HG03565 (cell line): ENCODE data around the gene NOP9.

Source experiments
- ATAC-seq: cut with Tn5 transposase; IDR thresholded peaks from one replicate; pipeline ENCODE4 v1.9.1; 2021; ENCODE audit warnings: mild to moderate bottlenecking, moderate library complexity; ENCODE audit not compliant: unreplicated experiment

The NOP9 gene

DNA sequence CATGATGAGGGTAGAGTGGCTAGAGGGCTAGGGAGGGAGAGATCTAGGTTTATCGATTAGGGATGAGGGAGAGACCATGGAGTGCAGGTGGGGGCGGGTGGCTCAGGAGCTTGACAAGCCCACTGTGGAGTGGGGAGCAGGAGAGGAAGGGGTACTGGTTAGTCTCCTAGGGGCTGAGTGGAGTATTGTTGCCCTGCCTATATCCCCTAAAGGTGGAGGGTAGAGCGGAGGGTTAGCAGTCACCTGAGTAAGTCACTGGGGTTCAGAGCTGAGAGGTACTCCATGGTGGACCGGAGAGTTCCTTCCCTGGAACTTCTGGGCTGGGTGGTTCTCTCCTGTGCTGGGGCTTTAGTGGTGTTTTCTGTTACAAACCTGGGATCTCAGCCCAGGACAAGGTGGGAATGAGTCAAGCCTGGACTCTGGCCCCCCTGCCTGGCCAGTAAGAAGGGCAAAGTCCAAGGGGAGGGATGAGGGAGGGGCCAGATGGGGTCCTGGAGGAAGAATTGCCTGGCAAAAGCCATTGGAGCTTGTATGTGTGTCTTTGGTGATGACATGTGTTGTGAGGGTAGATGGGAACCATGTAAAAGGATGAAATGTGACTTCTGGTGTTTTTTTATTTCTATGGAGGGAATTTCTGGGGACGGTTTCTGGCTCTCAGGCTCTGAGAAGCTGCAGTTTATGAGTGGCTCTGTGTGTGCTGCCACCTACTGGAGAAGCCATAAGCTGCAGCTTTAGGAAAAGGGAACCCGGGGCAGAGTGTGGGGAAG lies 8.1 kb downstream of the NOP9 start, which contains the start of gene CIDEB:
TSS of gene CIDEB (minus strand) at position 403 of the 767 bp plus-strand sequence. CDS start at position 284, 119 bp downstream.
- ATAC-seq: no peak

GRCh38 chr14:24308342-24309124 lies 8.9 kb downstream of the NOP9 start:
- no peak for ATAC-seq

DNA sequence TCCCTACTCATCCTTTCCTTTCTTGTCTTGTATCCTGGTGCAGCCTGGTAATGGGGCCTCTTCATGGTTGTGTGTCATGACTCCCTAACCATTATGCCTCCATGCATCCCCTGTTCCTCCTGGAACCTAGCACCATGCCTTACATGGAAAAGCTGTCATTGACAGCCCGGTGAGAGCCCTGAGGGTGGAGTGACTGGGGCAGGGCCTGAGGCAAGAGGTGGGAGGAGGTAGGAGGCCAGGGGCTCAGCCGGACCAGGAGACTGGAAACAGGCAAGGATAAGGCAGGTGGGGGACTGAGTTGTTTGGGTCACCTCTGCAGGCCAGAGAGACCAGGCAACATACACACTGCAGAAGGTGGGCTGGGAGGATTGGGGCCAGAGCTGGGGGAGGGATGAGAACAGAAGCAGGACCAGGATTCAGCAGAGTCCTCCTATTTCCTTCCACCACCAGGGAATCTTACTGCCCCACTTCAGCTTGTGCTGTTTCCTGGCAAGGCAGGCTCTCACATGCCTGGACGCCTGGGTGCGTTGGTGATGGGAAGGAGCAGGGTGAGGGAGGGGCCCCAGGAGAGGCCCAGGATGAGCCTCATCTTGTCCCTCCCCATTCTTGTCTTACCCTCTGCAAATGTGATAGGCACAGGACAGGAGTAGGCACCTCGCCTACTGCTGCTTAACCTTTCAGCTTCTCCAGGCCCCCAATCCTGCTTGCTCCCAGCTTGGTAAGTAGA lies 10.1 kb downstream of the NOP9 start, which contains the start of gene LTB4R2:
TSS of gene LTB4R2 (plus strand) at position 603 of the 727 bp plus-strand sequence. CDS start 525 bp downstream, outside the sequence.
- ATAC-seq: no peak

- no peak for ATAC-seq
Observed at GRCh38 chr14:24310265-24310645, 10.6 kb downstream of the NOP9 start.

- ATAC-seq: peak; percentile 56
Observed at GRCh38 chr14:24310646-24311604, 11.3 kb downstream of the NOP9 start, which contains the start of gene LTB4R. Gene LTB4R, plus strand, starts transcription at chr14:24311502. Its CDS starts 4,150 bp downstream, at chr14:24315652.

- no peak for ATAC-seq
Observed at GRCh38 chr14:24311837-24312615, 12.4 kb downstream of the NOP9 start.

GRCh38 chr14:24312736-24313507 lies 13.3 kb downstream of the NOP9 start:
- ATAC-seq: no peak

GRCh38 chr14:24313913-24314312 lies 14.3 kb downstream of the NOP9 start:
- ATAC-seq: no peak

GRCh38 chr14:24314377-24315193 lies 14.9 kb downstream of the NOP9 start:
- ATAC-seq: no peak

DNA sequence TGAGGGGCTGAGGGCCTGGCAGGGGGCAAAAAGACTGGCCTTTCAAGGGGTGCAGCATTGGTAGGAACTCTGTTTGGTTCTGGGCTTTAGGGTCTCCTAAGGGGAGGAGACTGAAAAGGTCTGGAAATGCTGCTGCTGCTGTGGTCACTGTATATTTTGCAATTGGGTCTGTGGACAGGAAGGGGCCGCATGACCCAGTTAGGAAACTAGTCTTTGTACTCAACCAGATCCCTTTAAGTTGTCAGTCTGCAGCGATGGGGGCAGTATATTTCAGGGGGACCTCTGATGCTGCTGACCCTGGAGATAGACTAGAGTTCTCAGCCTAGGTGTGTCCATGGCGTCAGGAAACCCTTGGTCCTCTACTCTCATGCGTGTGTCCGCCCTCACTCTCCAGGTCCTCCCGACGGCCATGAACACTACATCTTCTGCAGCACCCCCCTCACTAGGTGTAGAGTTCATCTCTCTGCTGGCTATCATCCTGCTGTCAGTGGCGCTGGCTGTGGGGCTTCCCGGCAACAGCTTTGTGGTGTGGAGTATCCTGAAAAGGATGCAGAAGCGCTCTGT lies 15.7 kb downstream of the NOP9 start:
- ATAC-seq: no peak

DNA sequence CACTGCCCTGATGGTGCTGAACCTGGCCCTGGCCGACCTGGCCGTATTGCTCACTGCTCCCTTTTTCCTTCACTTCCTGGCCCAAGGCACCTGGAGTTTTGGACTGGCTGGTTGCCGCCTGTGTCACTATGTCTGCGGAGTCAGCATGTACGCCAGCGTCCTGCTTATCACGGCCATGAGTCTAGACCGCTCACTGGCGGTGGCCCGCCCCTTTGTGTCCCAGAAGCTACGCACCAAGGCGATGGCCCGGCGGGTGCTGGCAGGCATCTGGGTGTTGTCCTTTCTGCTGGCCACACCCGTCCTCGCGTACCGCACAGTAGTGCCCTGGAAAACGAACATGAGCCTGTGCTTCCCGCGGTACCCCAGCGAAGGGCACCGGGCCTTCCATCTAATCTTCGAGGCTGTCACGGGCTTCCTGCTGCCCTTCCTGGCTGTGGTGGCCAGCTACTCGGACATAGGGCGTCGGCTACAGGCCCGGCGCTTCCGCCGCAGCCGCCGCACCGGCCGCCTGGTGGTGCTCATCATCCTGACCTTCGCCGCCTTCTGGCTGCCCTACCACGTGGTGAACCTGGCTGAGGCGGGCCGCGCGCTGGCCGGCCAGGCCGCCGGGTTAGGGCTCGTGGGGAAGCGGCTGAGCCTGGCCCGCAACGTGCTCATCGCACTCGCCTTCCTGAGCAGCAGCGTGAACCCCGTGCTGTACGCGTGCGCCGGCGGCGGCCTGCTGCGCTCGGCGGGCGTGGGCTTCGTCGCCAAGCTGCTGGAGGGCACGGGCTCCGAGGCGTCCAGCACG lies 16.4 kb downstream of the NOP9 start:
- ATAC-seq: no peak

DNA sequence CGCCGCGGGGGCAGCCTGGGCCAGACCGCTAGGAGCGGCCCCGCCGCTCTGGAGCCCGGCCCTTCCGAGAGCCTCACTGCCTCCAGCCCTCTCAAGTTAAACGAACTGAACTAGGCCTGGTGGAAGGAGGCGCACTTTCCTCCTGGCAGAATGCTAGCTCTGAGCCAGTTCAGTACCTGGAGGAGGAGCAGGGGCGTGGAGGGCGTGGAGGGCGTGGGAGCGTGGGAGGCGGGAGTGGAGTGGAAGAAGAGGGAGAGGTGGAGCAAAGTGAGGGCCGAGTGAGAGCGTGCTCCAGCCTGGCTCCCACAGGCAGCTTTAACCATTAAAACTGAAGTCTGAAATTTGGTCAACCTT lies 16.9 kb downstream of the NOP9 start:
- ATAC-seq: no peak

DNA sequence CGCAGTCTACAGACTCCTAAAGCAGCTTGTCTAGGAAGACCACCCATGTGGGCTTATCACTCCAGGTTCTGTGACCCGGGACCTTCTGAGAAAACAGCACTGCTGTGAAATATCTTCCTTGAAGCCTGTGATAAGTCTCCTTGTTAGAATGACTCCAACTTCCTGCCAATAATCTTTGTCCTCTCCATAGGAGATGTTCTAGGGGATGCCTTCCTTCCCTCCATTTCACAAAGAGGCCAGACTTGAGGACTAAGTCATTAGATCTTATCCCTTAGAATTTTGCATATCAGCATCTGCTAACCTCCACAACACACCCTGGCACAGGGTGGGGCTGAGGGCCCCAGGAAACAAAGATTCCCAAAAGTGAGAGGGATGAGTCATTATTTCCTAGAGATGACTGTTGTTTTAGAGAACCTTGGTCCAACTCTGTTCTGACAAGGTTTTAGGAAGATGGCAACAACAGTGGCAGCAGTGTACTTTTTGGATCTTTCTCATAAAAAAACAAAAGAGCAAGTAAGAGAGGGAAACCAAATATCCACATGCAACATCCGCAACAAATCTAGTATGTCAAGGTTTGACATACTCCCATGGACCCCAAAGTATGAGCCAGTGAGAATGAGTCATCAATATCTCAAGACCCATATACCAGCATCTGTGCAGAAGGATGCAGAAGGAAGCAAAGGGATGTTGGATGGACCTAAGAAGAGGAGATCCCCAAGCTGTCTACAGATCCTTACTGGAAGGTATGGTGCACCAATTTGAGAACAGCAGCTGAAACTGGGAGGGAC lies 17.7 kb downstream of the NOP9 start:
- no peak for ATAC-seq

GRCh38 chr14:24321212-24321975 lies 21.7 kb downstream of the NOP9 start:
- ATAC-seq: no peak

DNA sequence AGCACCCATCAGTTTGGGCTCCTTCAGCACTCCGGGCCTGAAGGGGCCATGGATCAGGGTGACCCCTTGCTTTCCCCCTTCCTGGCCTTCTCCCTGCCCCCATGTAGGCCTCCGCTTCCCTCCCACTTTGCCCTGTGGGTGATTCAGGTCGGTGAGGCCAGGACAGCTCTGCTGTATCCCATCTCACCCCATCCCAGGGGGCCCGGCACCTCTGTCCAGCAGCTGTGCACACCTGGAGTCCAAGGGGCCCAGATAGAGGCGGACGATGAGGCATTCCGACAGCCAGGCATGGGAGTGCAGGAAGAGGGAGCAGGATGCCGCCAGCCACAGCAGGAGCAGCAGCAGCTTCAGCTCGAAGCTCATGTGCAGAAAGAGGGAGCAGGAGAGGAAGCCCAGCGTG lies 23.0 kb downstream of the NOP9 start:
- no peak for ATAC-seq
